WTC11 (cell line): ENCODE measurements around the gene PSEN1.

Source experiments
- EMX1 ChIP-seq: fragments of 250-450 bp; sonication (Bioruptor Pico); IDR thresholded peaks from 2 replicates; pipeline ENCODE4 v1.8.0; 2021; ENCODE audit warnings: mild to moderate bottlenecking
- MYBL2 ChIP-seq: sonication (generic); formaldehyde crosslinking; IDR thresholded peaks from 2 replicates; pipeline ENCODE4 v1.8.1; 2023; ENCODE audit warnings: mild to moderate bottlenecking, moderate library complexity, missing genetic modification reagents
- NFE2L1 ChIP-seq: sonication (generic); formaldehyde crosslinking; IDR thresholded peaks from 2 replicates; pipeline ENCODE4 v1.8.1; 2023; ENCODE audit warnings: missing genetic modification reagents
- NFYB ChIP-seq: sonication (generic); formaldehyde crosslinking; conservative IDR thresholded peaks from 2 replicates; pipeline ENCODE4 v1.8.0; 2022; ENCODE audit warnings: low read depth, missing genetic modification reagents
- SMAD4 ChIP-seq: sonication (generic); formaldehyde crosslinking; IDR thresholded peaks from 2 replicates; pipeline ENCODE4 v1.8.0; 2022; ENCODE audit warnings: mild to moderate bottlenecking, missing genetic modification reagents
- ZNF138 ChIP-seq: sonication (generic); formaldehyde crosslinking; conservative IDR thresholded peaks from 2 replicates; pipeline ENCODE4 v1.8.1; 2022; ENCODE audit warnings: mild to moderate bottlenecking, moderate library complexity, missing genetic modification reagents
- ZNF396 ChIP-seq: fragments of 250-450 bp; sonication (Bioruptor Pico); IDR thresholded peaks from 2 replicates; pipeline ENCODE4 v1.8.0; 2021; ENCODE audit warnings: mild to moderate bottlenecking, moderate library complexity, borderline replicate concordance
- TF ChIP-seq, protein P1 (sequence below): fragments of 250-450 bp; sonication (Bioruptor Pico); IDR thresholded peaks from 2 replicates; pipeline ENCODE4 v1.9.0; 2021; ENCODE audit warnings: mild to moderate bottlenecking
- TF ChIP-seq, protein P2 (sequence below): fragments of 200-600 bp; IDR thresholded peaks from 2 replicates; pipeline ENCODE4 v1.8.0; 2022; ENCODE audit warnings: antibody characterized with exemption
- TF ChIP-seq, protein P3 (sequence below): sonication (generic); formaldehyde crosslinking; IDR thresholded peaks from 2 replicates; pipeline ENCODE4 v1.8.0; 2022; ENCODE audit warnings: missing genetic modification reagents
- TF ChIP-seq, protein P4 (sequence below): sonication (generic); formaldehyde crosslinking; IDR thresholded peaks from 2 replicates; pipeline ENCODE4 v1.8.1; 2023; ENCODE audit warnings: mild to moderate bottlenecking, missing genetic modification reagents, moderate library complexity
- TF ChIP-seq, protein P5 (sequence below): sonication (generic); formaldehyde crosslinking; conservative IDR thresholded peaks from 2 replicates; pipeline ENCODE4 v1.8.1; 2023; ENCODE audit warnings: mild to moderate bottlenecking, low read depth, missing genetic modification reagents, moderate library complexity

DNA sequence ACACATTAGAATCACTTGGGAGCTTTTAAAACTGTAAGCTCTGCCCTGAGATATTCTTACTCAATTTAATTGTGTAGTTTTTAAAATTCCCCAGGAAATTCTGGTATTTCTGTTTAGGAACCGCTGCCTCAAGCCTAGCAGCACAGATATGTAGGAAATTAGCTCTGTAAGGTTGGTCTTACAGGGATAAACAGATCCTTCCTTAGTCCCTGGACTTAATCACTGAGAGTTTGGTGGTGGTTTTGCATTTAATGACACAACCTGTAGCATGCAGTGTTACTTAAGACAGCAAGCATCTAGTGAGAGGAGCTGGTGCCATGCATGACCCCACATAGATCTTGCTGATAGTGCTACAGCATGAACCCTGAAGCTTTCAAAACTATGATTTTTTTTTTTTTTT is 81.1 kb downstream of the PSEN1 start:
- TF ChIP-seq, protein P1, sequence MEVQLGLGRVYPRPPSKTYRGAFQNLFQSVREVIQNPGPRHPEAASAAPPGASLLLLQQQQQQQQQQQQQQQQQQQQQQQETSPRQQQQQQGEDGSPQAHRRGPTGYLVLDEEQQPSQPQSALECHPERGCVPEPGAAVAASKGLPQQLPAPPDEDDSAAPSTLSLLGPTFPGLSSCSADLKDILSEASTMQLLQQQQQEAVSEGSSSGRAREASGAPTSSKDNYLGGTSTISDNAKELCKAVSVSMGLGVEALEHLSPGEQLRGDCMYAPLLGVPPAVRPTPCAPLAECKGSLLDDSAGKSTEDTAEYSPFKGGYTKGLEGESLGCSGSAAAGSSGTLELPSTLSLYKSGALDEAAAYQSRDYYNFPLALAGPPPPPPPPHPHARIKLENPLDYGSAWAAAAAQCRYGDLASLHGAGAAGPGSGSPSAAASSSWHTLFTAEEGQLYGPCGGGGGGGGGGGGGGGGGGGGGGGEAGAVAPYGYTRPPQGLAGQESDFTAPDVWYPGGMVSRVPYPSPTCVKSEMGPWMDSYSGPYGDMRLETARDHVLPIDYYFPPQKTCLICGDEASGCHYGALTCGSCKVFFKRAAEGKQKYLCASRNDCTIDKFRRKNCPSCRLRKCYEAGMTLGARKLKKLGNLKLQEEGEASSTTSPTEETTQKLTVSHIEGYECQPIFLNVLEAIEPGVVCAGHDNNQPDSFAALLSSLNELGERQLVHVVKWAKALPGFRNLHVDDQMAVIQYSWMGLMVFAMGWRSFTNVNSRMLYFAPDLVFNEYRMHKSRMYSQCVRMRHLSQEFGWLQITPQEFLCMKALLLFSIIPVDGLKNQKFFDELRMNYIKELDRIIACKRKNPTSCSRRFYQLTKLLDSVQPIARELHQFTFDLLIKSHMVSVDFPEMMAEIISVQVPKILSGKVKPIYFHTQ (CRISPR knock-in tag), result no peak
- TF ChIP-seq, protein P2, sequence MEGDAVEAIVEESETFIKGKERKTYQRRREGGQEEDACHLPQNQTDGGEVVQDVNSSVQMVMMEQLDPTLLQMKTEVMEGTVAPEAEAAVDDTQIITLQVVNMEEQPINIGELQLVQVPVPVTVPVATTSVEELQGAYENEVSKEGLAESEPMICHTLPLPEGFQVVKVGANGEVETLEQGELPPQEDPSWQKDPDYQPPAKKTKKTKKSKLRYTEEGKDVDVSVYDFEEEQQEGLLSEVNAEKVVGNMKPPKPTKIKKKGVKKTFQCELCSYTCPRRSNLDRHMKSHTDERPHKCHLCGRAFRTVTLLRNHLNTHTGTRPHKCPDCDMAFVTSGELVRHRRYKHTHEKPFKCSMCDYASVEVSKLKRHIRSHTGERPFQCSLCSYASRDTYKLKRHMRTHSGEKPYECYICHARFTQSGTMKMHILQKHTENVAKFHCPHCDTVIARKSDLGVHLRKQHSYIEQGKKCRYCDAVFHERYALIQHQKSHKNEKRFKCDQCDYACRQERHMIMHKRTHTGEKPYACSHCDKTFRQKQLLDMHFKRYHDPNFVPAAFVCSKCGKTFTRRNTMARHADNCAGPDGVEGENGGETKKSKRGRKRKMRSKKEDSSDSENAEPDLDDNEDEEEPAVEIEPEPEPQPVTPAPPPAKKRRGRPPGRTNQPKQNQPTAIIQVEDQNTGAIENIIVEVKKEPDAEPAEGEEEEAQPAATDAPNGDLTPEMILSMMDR, result no peak
- TF ChIP-seq NFE2L1 (CRISPR knock-in tag) (no peak), ZNF138 (CRISPR knock-in tag) (no peak), NFYB (CRISPR knock-in tag) (no peak), SMAD4 (no peak), MYBL2 (CRISPR knock-in tag) (no peak), EMX1 (no peak), ZNF396 (no peak)
- TF ChIP-seq, protein P3, sequence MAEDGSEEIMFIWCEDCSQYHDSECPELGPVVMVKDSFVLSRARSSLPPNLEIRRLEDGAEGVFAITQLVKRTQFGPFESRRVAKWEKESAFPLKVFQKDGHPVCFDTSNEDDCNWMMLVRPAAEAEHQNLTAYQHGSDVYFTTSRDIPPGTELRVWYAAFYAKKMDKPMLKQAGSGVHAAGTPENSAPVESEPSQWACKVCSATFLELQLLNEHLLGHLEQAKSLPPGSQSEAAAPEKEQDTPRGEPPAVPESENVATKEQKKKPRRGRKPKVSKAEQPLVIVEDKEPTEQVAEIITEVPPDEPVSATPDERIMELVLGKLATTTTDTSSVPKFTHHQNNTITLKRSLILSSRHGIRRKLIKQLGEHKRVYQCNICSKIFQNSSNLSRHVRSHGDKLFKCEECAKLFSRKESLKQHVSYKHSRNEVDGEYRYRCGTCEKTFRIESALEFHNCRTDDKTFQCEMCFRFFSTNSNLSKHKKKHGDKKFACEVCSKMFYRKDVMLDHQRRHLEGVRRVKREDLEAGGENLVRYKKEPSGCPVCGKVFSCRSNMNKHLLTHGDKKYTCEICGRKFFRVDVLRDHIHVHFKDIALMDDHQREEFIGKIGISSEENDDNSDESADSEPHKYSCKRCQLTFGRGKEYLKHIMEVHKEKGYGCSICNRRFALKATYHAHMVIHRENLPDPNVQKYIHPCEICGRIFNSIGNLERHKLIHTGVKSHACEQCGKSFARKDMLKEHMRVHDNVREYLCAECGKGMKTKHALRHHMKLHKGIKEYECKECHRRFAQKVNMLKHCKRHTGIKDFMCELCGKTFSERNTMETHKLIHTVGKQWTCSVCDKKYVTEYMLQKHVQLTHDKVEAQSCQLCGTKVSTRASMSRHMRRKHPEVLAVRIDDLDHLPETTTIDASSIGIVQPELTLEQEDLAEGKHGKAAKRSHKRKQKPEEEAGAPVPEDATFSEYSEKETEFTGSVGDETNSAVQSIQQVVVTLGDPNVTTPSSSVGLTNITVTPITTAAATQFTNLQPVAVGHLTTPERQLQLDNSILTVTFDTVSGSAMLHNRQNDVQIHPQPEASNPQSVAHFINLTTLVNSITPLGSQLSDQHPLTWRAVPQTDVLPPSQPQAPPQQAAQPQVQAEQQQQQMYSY (CRISPR knock-in tag), result no peak
- TF ChIP-seq, protein P4, sequence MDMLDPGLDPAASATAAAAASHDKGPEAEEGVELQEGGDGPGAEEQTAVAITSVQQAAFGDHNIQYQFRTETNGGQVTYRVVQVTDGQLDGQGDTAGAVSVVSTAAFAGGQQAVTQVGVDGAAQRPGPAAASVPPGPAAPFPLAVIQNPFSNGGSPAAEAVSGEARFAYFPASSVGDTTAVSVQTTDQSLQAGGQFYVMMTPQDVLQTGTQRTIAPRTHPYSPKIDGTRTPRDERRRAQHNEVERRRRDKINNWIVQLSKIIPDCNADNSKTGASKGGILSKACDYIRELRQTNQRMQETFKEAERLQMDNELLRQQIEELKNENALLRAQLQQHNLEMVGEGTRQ (CRISPR knock-in tag), result no peak
- TF ChIP-seq, protein P5, sequence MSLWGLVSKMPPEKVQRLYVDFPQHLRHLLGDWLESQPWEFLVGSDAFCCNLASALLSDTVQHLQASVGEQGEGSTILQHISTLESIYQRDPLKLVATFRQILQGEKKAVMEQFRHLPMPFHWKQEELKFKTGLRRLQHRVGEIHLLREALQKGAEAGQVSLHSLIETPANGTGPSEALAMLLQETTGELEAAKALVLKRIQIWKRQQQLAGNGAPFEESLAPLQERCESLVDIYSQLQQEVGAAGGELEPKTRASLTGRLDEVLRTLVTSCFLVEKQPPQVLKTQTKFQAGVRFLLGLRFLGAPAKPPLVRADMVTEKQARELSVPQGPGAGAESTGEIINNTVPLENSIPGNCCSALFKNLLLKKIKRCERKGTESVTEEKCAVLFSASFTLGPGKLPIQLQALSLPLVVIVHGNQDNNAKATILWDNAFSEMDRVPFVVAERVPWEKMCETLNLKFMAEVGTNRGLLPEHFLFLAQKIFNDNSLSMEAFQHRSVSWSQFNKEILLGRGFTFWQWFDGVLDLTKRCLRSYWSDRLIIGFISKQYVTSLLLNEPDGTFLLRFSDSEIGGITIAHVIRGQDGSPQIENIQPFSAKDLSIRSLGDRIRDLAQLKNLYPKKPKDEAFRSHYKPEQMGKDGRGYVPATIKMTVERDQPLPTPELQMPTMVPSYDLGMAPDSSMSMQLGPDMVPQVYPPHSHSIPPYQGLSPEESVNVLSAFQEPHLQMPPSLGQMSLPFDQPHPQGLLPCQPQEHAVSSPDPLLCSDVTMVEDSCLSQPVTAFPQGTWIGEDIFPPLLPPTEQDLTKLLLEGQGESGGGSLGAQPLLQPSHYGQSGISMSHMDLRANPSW (CRISPR knock-in tag), result no peak
